ENCODE measurements around the gene NUDT19.
"Not testable (repeated sequence)": the region's sequence is repeated elsewhere in the genome, so short reads cannot be mapped to it uniquely, and the experiment has no call there.

GRCh38 chr19:32694316-32694715, 2.7 kb downstream of the NUDT19 start:
- TF ChIP-seq CTCF (conservative IDR thresholded peaks at IDR 0.05); EZH2 (IDR thresholded peaks at IDR 0.05; ENCODE audit: low read depth): not testable (repeated sequence)
